Cerebellar cortex (tissue), 1 donor: ENCODE data around the gene HTT.
A peak's percentile ranks its signal among the peaks of the same experiment; 100 is the strongest.

Source experiments
- DNase-seq: peaks from one replicate; pipeline ENCODE4 v3.0.0-alpha.2; 2015; ENCODE audit warnings: low spot score

Gene HTT

GRCh38 chr4:3234171-3235029, 159.9 kb downstream of the HTT start:
- peak; percentile 64 for DNase-seq

- DNase-seq, result no peak
These were observed 160.5 kb downstream of the HTT start for GRCh38 chr4:3235030-3235345.

GRCh38 chr4:3235581-3235980, 161.1 kb downstream of the HTT start:
- no peak for DNase-seq

DNA sequence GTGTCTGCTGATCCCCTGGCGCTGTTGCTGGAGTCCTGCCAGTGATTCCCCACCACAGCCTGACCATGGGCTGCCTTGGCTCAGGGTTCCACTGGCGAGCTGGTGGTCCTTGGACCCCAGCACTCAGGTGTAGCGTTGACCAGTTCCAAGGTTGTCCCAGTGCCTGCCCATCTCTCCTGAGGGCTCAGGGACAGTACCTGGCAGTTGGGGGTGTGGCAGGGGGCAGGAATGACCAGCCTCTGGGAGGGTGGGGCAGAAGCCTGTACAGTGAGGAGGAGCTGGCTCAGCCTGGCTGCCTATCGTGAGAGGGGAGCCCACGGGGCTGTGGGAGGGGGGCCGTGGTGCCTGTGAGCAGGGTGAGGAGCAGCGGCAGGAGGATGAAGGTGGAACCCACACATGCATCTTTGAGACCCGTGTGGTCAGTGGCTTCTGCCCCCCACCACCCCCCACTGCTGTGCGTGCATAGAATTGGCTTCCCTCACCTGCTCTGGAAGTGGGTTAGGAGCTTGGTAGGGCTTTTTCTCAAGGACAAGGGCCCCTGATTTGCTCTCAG, 161.9 kb downstream of the HTT start:
- DNase-seq, result no peak

DNA sequence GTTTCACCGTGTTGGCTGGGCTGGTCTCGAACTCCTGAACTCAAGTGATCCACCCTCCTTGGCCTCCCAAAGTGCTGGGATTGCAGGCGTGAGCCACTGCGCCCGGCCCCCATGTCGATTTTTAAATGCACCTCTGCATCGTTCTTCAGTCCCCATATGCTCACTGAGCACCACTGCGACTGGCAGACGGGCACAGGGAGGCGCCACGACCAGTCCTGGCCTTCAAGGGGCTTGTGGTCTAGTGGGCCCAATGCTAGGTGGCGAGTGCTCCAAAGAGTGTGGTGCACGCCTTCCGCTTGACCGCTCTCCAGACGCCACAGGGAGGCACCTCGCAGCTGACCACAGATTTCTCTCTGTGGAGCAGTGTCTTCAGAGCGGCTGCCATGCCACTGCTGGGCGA, 162.8 kb downstream of the HTT start:
- no peak for DNase-seq

DNA sequence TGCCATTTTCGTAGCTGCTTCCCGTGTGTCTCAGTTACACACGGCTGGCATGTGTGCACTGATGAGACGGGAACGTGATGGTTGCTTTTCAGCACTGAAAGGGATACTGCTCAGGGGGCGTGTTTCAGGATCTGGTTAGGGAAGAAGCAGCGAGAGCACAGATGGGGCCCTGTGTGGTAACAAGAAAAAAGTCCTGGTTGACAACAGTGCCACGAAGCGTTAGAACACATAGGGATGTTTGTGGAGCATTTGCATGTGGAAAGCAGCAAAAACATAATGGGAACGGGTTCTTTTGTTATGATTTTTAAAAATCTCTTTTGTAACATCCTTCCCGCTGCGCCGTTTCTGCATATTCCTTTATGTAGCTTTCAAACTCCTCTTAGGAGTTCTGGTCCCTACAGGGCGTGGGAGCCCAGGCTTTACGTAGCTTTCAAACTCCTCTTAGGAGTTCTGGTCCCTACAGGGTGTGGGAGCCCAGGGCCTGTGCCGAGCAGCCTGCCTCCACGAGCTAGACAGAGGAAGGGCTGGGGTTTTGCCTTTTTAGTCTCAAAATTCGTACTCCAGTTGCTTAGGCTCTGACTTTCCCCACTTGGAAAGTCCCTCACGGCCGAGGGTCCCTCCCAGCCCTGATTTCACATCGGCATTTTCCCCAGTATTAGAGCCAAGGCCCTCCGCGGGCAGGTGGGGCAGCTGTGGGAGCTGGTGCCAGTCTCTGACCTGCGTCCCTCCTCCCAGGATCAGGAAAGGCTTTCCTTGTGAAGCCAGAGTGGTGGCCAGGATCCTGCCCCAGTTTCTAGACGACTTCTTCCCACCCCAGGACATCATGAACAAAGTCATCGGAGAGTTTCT, 163.5 kb downstream of the HTT start:
- no peak for DNase-seq

DNA sequence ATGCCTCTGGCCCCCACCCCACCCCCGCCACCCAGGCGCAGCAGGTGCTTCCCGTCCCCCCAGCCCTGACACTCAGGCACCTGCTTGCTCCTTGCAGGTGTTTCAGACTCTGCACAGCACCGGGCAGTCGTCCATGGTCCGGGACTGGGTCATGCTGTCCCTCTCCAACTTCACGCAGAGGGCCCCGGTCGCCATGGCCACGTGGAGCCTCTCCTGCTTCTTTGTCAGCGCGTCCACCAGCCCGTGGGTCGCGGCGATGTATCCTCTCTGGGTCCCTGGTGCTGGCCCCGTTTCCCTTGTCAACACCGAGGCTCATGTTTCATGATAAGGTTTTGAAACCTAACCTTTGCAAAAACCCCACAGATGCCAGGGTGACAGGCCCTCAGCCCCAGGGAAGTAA, 164.2 kb downstream of the HTT start:
- no peak for DNase-seq

DNA sequence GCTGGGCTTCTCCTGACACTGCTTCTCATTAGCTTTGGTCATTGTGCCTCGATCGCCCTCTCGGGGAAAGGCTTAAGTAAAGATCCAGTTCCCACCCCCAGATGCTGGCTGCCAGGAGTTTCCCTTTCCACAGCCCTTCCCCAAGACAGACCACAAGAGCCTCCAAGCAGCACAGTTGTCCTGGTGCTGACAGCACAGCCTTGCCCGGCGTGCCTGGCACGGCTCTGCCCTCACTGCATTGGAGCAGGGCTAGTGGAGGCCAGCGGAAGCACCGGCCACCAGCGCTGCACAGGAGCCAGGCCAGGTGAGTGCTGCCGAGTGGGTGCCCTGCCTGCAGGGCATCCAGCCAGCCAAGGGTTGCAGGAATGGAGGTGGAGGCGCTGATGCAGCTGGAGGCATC, 164.8 kb downstream of the HTT start:
- DNase-seq, result no peak

DNA sequence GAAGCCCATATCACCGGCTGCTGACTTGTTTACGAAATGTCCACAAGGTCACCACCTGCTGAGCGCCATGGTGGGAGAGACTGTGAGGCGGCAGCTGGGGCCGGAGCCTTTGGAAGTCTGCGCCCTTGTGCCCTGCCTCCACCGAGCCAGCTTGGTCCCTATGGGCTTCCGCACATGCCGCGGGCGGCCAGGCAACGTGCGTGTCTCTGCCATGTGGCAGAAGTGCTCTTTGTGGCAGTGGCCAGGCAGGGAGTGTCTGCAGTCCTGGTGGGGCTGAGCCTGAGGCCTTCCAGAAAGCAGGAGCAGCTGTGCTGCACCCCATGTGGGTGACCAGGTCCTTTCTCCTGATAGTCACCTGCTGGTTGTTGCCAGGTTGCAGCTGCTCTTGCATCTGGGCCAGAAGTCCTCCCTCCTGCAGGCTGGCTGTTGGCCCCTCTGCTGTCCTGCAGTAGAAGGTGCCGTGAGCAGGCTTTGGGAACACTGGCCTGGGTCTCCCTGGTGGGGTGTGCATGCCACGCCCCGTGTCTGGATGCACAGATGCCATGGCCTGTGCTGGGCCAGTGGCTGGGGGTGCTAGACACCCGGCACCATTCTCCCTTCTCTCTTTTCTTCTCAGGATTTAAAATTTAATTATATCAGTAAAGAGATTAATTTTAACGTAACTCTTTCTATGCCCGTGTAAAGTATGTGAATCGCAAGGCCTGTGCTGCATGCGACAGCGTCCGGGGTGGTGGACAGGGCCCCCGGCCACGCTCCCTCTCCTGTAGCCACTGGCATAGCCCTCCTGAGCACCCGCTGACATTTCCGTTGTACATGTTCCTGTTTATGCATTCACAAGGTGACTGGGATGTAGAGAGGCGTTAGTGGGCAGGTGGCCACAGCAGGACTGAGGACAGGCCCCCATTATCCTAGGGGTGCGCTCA, 165.8 kb downstream of the HTT start:
- no peak for DNase-seq

DNA sequence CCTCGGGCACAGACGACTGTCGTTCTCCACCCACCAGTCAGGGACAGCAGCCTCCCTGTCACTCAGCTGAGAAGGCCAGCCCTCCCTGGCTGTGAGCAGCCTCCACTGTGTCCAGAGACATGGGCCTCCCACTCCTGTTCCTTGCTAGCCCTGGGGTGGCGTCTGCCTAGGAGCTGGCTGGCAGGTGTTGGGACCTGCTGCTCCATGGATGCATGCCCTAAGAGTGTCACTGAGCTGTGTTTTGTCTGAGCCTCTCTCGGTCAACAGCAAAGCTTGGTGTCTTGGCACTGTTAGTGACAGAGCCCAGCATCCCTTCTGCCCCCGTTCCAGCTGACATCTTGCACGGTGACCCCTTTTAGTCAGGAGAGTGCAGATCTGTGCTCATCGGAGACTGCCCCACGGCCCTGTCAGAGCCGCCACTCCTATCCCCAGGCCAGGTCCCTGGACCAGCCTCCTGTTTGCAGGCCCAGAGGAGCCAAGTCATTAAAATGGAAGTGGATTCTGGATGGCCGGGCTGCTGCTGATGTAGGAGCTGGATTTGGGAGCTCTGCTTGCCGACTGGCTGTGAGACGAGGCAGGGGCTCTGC, 166.5 kb downstream of the HTT start:
- peak; percentile 60 for DNase-seq

- DNase-seq, result no peak
These were observed 167.5 kb downstream of the HTT start for GRCh38 chr4:3241898-3242524.

DNA sequence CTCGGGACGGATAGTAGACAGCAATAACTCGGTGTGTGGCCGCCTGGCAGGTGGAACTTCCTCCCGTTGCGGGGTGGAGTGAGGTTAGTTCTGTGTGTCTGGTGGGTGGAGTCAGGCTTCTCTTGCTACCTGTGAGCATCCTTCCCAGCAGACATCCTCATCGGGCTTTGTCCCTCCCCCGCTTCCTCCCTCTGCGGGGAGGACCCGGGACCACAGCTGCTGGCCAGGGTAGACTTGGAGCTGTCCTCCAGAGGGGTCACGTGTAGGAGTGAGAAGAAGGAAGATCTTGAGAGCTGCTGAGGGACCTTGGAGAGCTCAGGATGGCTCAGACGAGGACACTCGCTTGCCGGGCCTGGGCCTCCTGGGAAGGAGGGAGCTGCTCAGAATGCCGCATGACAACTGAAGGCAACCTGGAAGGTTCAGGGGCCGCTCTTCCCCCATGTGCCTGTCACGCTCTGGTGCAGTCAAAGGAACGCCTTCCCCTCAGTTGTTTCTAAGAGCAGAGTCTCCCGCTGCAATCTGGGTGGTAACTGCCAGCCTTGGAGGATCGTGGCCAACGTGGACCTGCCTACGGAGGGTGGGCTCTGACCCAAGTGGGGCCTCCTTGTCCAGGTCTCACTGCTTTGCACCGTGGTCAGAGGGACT, 168.8 kb downstream of the HTT start:
- no peak for DNase-seq

DNA sequence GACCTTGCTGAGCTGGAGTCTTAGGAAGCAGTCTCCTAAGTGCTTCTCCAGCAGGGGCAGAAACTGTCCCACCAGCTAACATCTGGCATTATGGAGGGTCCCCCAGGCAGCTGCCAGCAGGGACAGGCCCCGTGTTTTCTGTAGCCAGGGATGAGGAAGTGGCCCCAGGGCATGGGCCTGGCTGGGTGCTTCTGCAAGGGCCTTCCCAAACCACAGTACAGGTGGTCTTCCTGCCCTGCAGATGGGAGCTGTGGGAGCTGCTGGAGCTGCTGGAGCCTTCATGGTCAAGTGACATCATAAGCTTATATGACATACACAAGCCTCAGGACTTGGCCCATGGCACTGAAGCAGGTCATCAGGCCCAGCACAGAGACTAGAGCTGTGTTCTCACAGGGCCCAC, 169.5 kb downstream of the HTT start:
- DNase-seq, result no peak

- DNase-seq, result no peak
These were observed 170.3 kb downstream of the HTT start for GRCh38 chr4:3244747-3245146.

- DNase-seq, result no peak
These were observed 171.2 kb downstream of the HTT start for GRCh38 chr4:3245676-3246075.

- DNase-seq, result no peak
These were observed 172.2 kb downstream of the HTT start for GRCh38 chr4:3246458-3247398.

- no peak for DNase-seq
These were observed 173.1 kb downstream of the HTT start for GRCh38 chr4:3247399-3248177.

DNA sequence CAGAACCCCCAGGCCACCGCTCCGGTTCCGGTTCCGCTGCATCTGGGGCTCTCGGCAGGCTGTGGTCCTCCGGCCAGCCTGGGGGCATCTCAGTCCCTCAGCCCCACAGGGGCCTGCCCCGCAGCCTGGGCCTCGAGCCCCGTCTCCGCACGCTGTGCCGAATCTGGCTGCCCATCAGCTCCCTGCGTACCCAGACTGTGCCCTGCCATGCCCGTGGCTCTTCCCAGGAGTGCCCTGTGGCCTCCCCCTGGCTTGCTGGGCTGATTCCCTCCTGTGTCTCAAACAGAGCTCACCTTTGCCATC, 173.6 kb downstream of the HTT start:
- no peak for DNase-seq
